OCI-LY3 (cell line): Measurements from ENCODE around the gene POLL.

Experiments
- CTCF ChIP-seq: fragments of 200-600, 300-600 bp; sonication (generic); IDR thresholded peaks from 2 replicates; pipeline ENCODE4 v1.5.1; 2014; ENCODE audit warnings: antibody characterized with exemption, low read length, low read depth
- EZH2phosphoT487 ChIP-seq: fragments of 200-600 bp; shearing (Covaris generic); IDR thresholded peaks from 2 replicates; pipeline ENCODE4 v1.6.1; 2018; ENCODE audit warnings: antibody characterized with exemption, mixed run types, low read depth

GRCh38 chr10:101535949-101536348, 52.1 kb downstream of the POLL start:
- no peak for TF ChIP-seq CTCF
- no peak for TF ChIP-seq EZH2phosphoT487
